Measurements from ENCODE around the gene PSMA3. TPM values are rescaled to one million over a fixed set of nuclear protein-coding genes. Genes with fewer than 3 reads are reported as not detected.

Gene PSMA3
- total RNA-seq, 4 donors from 2014 or later = 61.2 to 204 (median 114) TPM

DNA sequence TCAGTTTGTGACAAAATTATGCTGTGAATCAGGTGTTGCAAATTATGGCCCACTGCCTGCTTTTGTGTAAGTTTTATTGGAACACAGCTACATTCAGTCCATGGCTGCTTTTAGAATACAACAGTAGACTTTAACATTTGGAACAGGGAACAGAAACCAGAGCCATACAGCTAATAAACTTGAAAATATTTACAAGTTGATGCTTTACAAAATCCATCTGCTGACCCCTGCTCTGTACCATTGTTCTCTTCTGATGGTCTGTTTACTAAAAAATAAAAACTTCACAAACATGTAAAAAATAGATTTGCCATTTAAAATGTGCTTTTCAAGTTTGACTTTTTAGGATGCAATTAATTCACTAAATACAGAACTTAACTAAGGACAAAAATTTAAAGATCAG is 20.8 kb downstream of the PSMA3 start:
- no peak overlapping the region for H3K4me3 ChIP-seq
- no peak overlapping the region for H3K27ac ChIP-seq
- no peaks in the 10 kb centered on the region for H3K9me3 ChIP-seq
- DNase-seq = no peak
- H3K36me3 ChIP-seq = peaks cover 0 to 4% of the 10 kb centered on the region in 2 donors
- H3K27me3 ChIP-seq = no peaks in the 10 kb centered on the region
- H3K4me1 ChIP-seq = no peaks in the 10 kb centered on the region
- intact Hi-C loops (cut with DNase I; ENCODE audit: low total_unique reads) = no loop called here
- TF ChIP-seq POLR2A (IDR thresholded peaks at IDR 0.05) = no peak
- TF ChIP-seq, protein P1, sequence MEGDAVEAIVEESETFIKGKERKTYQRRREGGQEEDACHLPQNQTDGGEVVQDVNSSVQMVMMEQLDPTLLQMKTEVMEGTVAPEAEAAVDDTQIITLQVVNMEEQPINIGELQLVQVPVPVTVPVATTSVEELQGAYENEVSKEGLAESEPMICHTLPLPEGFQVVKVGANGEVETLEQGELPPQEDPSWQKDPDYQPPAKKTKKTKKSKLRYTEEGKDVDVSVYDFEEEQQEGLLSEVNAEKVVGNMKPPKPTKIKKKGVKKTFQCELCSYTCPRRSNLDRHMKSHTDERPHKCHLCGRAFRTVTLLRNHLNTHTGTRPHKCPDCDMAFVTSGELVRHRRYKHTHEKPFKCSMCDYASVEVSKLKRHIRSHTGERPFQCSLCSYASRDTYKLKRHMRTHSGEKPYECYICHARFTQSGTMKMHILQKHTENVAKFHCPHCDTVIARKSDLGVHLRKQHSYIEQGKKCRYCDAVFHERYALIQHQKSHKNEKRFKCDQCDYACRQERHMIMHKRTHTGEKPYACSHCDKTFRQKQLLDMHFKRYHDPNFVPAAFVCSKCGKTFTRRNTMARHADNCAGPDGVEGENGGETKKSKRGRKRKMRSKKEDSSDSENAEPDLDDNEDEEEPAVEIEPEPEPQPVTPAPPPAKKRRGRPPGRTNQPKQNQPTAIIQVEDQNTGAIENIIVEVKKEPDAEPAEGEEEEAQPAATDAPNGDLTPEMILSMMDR (IDR thresholded peaks at IDR 0.05) = no peak

DNA sequence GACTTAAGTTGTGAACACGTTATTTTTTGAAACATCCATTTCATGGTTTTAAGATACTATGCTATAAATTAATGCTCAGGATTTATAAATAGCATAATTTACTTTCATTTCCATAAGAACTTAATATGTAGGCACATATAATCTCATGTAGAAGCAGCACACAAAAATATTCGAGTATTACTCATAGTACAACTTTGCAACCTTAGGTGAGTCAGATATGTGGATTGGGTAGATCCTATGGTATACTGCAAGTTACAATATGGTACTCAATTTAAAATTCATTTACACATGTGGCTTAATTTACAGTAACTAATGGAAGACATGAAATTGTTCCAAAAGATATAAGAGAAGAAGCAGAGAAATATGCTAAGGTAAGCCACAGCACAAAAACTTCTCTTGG is 26.0 kb downstream of the PSMA3 start:
- Histone ChIP-seq H3K27ac (no peak overlapping the region), H3K9me3 (no peaks in the 10 kb centered on the region), H3K4me1 (peaks cover 0 to 3% of the 10 kb centered on the region in 2 donors), H3K36me3 (peaks cover 0 to 2% of the 10 kb centered on the region in 2 donors), H3K4me3 (no peak overlapping the region), H3K27me3 (no peaks in the 10 kb centered on the region)
- TF ChIP-seq, protein P1 (IDR thresholded peaks at IDR 0.05) = no peak
- TF ChIP-seq POLR2A (IDR thresholded peaks at IDR 0.05) = no peak
- intact Hi-C loops (cut with DNase I; ENCODE audit: low total_unique reads) = no loop called here
- no peak for DNase-seq

DNA sequence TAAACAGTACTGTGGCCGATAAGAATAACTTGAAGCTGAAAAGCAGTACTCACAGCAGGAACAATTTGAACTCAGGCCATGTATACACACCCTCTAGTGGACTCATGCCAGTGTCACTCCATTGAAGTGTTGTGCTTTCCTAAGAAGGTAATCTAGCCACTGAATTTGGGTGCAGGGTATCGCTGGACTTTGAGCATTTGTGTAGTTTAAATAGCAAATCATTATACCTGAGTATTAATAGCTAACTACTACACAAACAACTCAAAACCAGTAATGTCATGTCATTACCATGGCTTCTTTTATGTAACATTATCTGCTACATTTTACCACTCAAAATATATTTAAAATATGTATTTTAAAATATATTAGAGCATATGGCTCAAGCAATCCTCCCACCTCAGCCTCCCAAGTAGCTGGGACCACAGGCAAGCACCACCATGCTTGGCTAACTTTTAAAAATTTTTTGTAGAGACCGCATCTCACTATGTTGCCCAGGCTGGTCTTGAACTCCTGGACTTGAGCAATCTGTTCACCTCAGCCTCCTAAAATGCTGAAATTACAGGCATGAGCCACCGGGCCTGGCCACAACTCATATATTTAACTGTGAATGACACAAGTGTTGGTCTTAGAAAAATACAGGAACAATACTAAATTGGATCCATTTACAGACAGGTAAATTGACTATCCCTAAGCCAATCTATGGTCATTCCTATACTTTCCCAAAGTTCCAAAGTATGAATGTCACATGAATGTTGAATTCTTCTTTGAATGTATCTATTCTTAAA is 28.1 kb downstream of the PSMA3 start:
- Histone ChIP-seq H3K27ac (no peak overlapping the region), H3K36me3 (no peaks in the 10 kb centered on the region), H3K4me3 (no peak overlapping the region), H3K9me3 (no peaks in the 10 kb centered on the region), H3K4me1 (peaks cover 0 to 3% of the 10 kb centered on the region in 2 donors), H3K27me3 (no peaks in the 10 kb centered on the region)
- TF ChIP-seq POLR2A (IDR thresholded peaks at IDR 0.05) = no peak
- TF ChIP-seq, protein P1 (IDR thresholded peaks at IDR 0.05) = no peak
- intact Hi-C loops (cut with DNase I; ENCODE audit: low total_unique reads) = no loop called here
- no peak for DNase-seq

DNA sequence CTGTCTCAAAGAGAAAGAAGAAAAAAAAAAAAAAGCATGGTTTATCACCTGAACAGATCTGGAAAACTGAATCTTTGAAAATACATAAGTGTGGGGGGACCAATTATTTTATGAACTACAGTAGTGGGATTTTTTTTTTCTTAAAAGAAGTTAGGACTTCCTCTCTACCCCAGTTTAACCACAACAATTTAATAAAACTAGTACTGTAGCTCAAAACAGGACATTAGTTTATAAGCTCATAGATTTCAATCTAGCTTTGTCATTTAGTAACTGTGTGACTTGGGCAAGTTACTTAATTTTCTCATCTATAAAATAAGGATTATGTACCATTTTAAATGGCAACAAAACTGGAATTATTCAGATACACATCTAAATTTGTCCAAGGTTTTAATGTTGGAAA is 30.2 kb downstream of the PSMA3 start:
- intact Hi-C loops (cut with DNase I; ENCODE audit: low total_unique reads) = no loop called here
- Histone ChIP-seq H3K9me3 (no peaks in the 10 kb centered on the region), H3K36me3 (no peaks in the 10 kb centered on the region), H3K4me3 (no peak overlapping the region), H3K27ac (no peak overlapping the region), H3K27me3 (no peaks in the 10 kb centered on the region), H3K4me1 (peaks cover 0 to 3% of the 10 kb centered on the region in 2 donors)
- no peak for DNase-seq
- TF ChIP-seq, protein P1 (IDR thresholded peaks at IDR 0.05) = no peak
- TF ChIP-seq POLR2A (IDR thresholded peaks at IDR 0.05) = no peak

DNA sequence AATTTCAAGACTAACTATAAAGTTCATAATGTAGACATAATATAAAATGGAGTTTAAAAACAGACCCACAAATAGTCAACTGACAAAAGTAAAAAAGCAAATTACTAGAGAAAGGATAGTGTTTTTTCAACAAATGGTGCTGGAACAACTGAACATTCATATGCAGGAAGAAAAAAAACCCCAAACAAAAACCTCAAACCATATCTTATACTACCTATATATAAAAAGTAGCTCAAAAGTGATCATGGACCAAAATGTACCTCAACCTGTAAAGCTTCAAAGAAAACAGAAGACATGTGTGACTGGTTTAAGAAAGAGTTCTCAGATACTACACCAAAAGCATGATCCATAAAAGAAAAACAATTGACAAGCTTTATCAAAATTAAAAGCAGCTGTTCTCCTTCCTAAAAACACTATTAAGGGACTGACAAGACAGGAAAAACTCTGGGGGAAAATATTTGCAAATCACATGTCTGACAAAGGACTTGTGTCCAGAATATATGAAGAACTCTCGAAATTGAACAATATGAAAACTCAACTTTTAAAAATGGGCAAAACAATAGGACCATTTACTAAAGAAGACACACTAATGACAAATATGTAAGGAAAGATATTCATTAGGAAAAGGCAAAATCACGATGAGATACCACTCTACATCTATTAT is 31.0 kb downstream of the PSMA3 start:
- no peaks in the 10 kb centered on the region for H3K9me3 ChIP-seq
- intact Hi-C loops (cut with DNase I; ENCODE audit: low total_unique reads) = no loop called here
- no peaks in the 10 kb centered on the region for H3K36me3 ChIP-seq
- H3K4me1 ChIP-seq = peaks cover 0 to 3% of the 10 kb centered on the region in 2 donors
- no peaks in the 10 kb centered on the region for H3K27me3 ChIP-seq
- DNase-seq = no peak
- no peak overlapping the region for H3K27ac ChIP-seq
- TF ChIP-seq POLR2A (IDR thresholded peaks at IDR 0.05) = no peak
- TF ChIP-seq, protein P1 (IDR thresholded peaks at IDR 0.05) = no peak
- H3K4me3 ChIP-seq = no peak overlapping the region

Data from uterus (tissue), 4 donors.